A673 (cell line): Measurements from ENCODE around the gene OPN1MW. TPM values are rescaled to one million over a fixed set of nuclear protein-coding genes. Genes with fewer than 3 reads are reported as not detected.

Source experiments
- BruUV-seq: library from RNA; stranded (reverse); fragments of 400-500 nt; replicated peaks from 2 replicates; lab custom pipeline; 2021; lab: Mats Ljungman, UMichigan
- CTCF ChIA-PET: fragments of 300-600 bp; sonication (Branson Sonifier 250); formaldehyde crosslinking; loops from one replicate; lab custom pipeline; 2022; ENCODE audit warnings: antibody characterized with exemption; lab: Charles Lee
- POLR2A ChIA-PET: fragments of 300-600 bp; sonication (Branson Sonifier 250); formaldehyde crosslinking; loops from one replicate; lab custom pipeline; 2022; ENCODE audit warnings: antibody characterized with exemption; ENCODE audit not compliant: low non-redundant PET; lab: Charles Lee
- DNase-seq: peaks from one replicate; pipeline ENCODE4 v3.0.0-alpha.2; 2015; ENCODE audit warnings: low spot score
- H3K27ac ChIP-seq: fragments of 200-600 bp; sonication (generic); 2 replicates; pipeline ENCODE4 v1.5.1; 2016; ENCODE audit warnings: mixed run types, low read depth, mild to moderate bottlenecking, mixed read lengths, antibody characterized with exemption, low read length; ENCODE audit not compliant: poor library complexity, severe bottlenecking
- H3K27me3 ChIP-seq: fragments of 200-600 bp; sonication (generic); replicated peaks from 2 replicates; pipeline ENCODE4 v1.6.1; 2017; ENCODE audit warnings: mixed run types, low read depth, mild to moderate bottlenecking, mixed read lengths, antibody characterized with exemption, low read length; ENCODE audit not compliant: insufficient read depth, poor library complexity
- H3K36me3 ChIP-seq: fragments of 200-600 bp; sonication (generic); 2 replicates; pipeline ENCODE4 v1.6.1; 2016; ENCODE audit warnings: mixed run types, mild to moderate bottlenecking, mixed read lengths, antibody characterized with exemption, low read length; ENCODE audit not compliant: insufficient read depth, poor library complexity, severe bottlenecking
- H3K4me1 ChIP-seq: fragments of 200-600 bp; sonication (generic); 2 replicates; pipeline ENCODE4 v1.6.1; 2017; ENCODE audit warnings: mixed run types, mild to moderate bottlenecking, mixed read lengths, antibody characterized with exemption, low read length; ENCODE audit not compliant: insufficient read depth, poor library complexity, severe bottlenecking
- H3K4me3 ChIP-seq: fragments of 200-600 bp; sonication (generic); 2 replicates; pipeline ENCODE4 v1.5.1; 2016; ENCODE audit warnings: low read depth, mixed run types, mild to moderate bottlenecking, mixed read lengths, low read length; ENCODE audit not compliant: poor library complexity, severe bottlenecking
- H3K9me3 ChIP-seq: fragments of 200-600 bp; sonication (generic); 2 replicates; pipeline ENCODE4 v1.6.1; 2016; ENCODE audit warnings: mixed run types, low read depth, mild to moderate bottlenecking, mixed read lengths, antibody characterized with exemption, low read length; ENCODE audit not compliant: poor library complexity, severe bottlenecking
- CTCF ChIP-seq: fragments of 300-800, 200-600 bp; sonication (generic); conservative IDR thresholded peaks from 2 replicates; pipeline ENCODE4 v1.5.1; 2017; ENCODE audit warnings: low read depth, mild to moderate bottlenecking, antibody characterized with exemption, low read length, moderate library complexity, mixed read lengths
- EZH2 ChIP-seq: fragments of 200-600 bp; sonication (generic); IDR thresholded peaks from 2 replicates; pipeline ENCODE4 v1.6.1; 2017; ENCODE audit warnings: borderline replicate concordance, low read depth, mild to moderate bottlenecking, mixed read lengths, antibody characterized with exemption, low read length; ENCODE audit not compliant: poor library complexity, severe bottlenecking
- intact Hi-C: fragments of 100-400 bp; cut with micrococcal nuclease; formaldehyde crosslinking; loops from one replicate; pipeline ENCODE4 v1.10.0; 2022; ENCODE audit not compliant: unreplicated experiment
- total RNA-seq: library from RNA; stranded (reverse); gene quantifications from 2 replicates; pipeline ENCODE4 v1.2.3, GENCODE V29; 2021

OPN1MW gene
- total RNA-seq, 1 experiment from 2014 or later = not detected

DNA sequence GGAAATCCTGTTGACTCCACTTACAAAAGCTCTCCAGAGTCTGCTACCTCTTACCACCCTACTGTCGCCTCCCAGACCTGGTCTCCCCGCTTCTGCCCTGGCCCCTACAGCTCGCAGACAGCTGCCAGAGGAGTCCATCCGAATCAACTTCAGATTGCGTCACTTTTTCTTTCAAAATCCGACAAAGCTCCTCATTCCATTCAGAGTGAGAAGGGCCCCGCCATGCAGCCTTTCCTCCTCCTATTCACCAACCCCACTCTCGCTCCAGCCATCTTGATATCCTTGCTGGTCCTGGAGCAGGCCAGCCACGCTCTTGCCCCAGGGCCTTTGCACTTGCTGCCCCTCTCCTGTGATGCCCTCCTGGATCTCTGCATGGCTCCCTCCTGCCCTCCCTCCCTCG is 43.5 kb upstream of the OPN1MW start:
- Histone ChIP-seq H3K27me3 (no peaks in the 10 kb centered on the region), H3K36me3 (no peaks in the 10 kb centered on the region), H3K9me3 (no peaks in the 10 kb centered on the region), H3K4me1 (no peaks in the 10 kb centered on the region), H3K4me3 (no peak overlapping the region), H3K27ac (no peak overlapping the region)
- DNase-seq = no peak
- TF ChIP-seq CTCF = no peak
- no peak for TF ChIP-seq EZH2
- CTCF ChIA-PET = no interaction called here
- POLR2A ChIA-PET = no interaction called here
- BruUV-seq = no TSS peak
- intact Hi-C loops = no loop called here

- TF ChIP-seq EZH2 = no peak
- TF ChIP-seq CTCF = no peak
- ChIA-PET POLR2A (no interaction called here), CTCF (no interaction called here)
- Histone ChIP-seq H3K27me3 (no peaks in the 10 kb centered on the region), H3K4me3 (no peak overlapping the region), H3K4me1 (no peaks in the 10 kb centered on the region), H3K27ac (no peak overlapping the region), H3K36me3 (no peaks in the 10 kb centered on the region), H3K9me3 (no peaks in the 10 kb centered on the region)
- intact Hi-C loops = no loop called here
- no TSS peak for BruUV-seq
- DNase-seq = no peak
Measured at GRCh38 chrX:154140206-154140605, 42.2 kb upstream of the OPN1MW start.

GRCh38 chrX:154140742-154141141 is 41.7 kb upstream of the OPN1MW start:
- no TSS peak for BruUV-seq
- intact Hi-C loops = no loop called here
- no peak overlapping the region for H3K27ac ChIP-seq
- ChIA-PET CTCF (no interaction called here), POLR2A (no interaction called here)
- no peak overlapping the region for H3K4me3 ChIP-seq
- no peaks in the 10 kb centered on the region for H3K27me3 ChIP-seq
- no peaks in the 10 kb centered on the region for H3K36me3 ChIP-seq
- no peaks in the 10 kb centered on the region for H3K4me1 ChIP-seq
- H3K9me3 ChIP-seq = no peaks in the 10 kb centered on the region
- no peak for DNase-seq
- no peak for TF ChIP-seq EZH2
- no peak for TF ChIP-seq CTCF
